ENCODE results near the gene ELOVL5.

The ELOVL5 gene

GRCh38 chr6:53273370-53273769, 75.4 kb downstream of the ELOVL5 start:
- DNase-seq (ENCODE audit: low read depth in 2 of 2) = no peak

GRCh38 chr6:53269827-53270226, 78.9 kb downstream of the ELOVL5 start:
- no peak for DNase-seq (ENCODE audit: low read depth in 2 of 2)

- DNase-seq (ENCODE audit: low read depth in 2 of 2) = no peak
Measured at GRCh38 chr6:53268858-53269608, 79.7 kb downstream of the ELOVL5 start.

GRCh38 chr6:53266553-53267090, 82.1 kb downstream of the ELOVL5 start:
- no peak for DNase-seq (ENCODE audit: low read depth in 2 of 2)

GRCh38 chr6:53264915-53265607, 83.7 kb downstream of the ELOVL5 start:
- no peak for DNase-seq (ENCODE audit: low read depth in 2 of 2)

- no peak for DNase-seq (ENCODE audit: low read depth in 2 of 2)
Measured at GRCh38 chr6:53264337-53264736, 84.4 kb downstream of the ELOVL5 start.

GRCh38 chr6:53263917-53264316, 84.8 kb downstream of the ELOVL5 start:
- no peak for DNase-seq (ENCODE audit: low read depth in 2 of 2)

- DNase-seq (ENCODE audit: low read depth in 2 of 2) = no peak
Measured at GRCh38 chr6:53259860-53260580, 88.7 kb downstream of the ELOVL5 start.

- DNase-seq (ENCODE audit: low read depth in 2 of 2) = no peak
Measured at GRCh38 chr6:53258774-53259155, 90.0 kb downstream of the ELOVL5 start.

- DNase-seq (ENCODE audit: low read depth in 2 of 2) = no peak
Measured at GRCh38 chr6:53258076-53258773, 90.5 kb downstream of the ELOVL5 start.

GRCh38 chr6:53257533-53257932, 91.2 kb downstream of the ELOVL5 start:
- no peak for DNase-seq (ENCODE audit: low read depth in 2 of 2)

GRCh38 chr6:53257001-53257400, 91.7 kb downstream of the ELOVL5 start:
- DNase-seq (ENCODE audit: low read depth in 2 of 2) = no peak

GRCh38 chr6:53252177-53252692, 96.5 kb downstream of the ELOVL5 start:
- DNase-seq (ENCODE audit: low read depth in 2 of 2) = no peak

- DNase-seq (ENCODE audit: low read depth in 2 of 2) = no peak
Measured at GRCh38 chr6:53251033-53251672, 97.6 kb downstream of the ELOVL5 start.

- no peak for DNase-seq (ENCODE audit: low read depth in 2 of 2)
Measured at GRCh38 chr6:53250176-53251032, 98.3 kb downstream of the ELOVL5 start.

- no peak for DNase-seq (ENCODE audit: low read depth in 2 of 2)
Measured at GRCh38 chr6:53246924-53247323, 101.8 kb downstream of the ELOVL5 start.

- DNase-seq (ENCODE audit: low read depth in 2 of 2) = no peak
Measured at GRCh38 chr6:53244958-53245357, 103.8 kb downstream of the ELOVL5 start.

GRCh38 chr6:53244399-53244931, 104.3 kb downstream of the ELOVL5 start:
- DNase-seq (ENCODE audit: low read depth in 2 of 2) = no peak

GRCh38 chr6:53241938-53242337, 106.8 kb downstream of the ELOVL5 start:
- DNase-seq (ENCODE audit: low read depth in 2 of 2) = no peak

- DNase-seq (ENCODE audit: low read depth in 2 of 2) = no peak
Measured at GRCh38 chr6:53240761-53241160, 108.0 kb downstream of the ELOVL5 start.

Measured in stimulated activated CD4-positive, alpha-beta T cell treated with anti-CD3 and anti-CD28 coated beads, Interleukin-1b, Interleukin-23, amount 100 ng/mL, for 1 hour (primary cell).